Measurements from ENCODE around the gene FOXD4L6.
A peak's percentile ranks its signal among the peaks of the same experiment; 100 is the strongest.
"Not testable (repeated sequence)": the region's sequence is repeated elsewhere in the genome, so short reads cannot be mapped to it uniquely, and the experiment has no call there.

The FOXD4L6 gene

DNA sequence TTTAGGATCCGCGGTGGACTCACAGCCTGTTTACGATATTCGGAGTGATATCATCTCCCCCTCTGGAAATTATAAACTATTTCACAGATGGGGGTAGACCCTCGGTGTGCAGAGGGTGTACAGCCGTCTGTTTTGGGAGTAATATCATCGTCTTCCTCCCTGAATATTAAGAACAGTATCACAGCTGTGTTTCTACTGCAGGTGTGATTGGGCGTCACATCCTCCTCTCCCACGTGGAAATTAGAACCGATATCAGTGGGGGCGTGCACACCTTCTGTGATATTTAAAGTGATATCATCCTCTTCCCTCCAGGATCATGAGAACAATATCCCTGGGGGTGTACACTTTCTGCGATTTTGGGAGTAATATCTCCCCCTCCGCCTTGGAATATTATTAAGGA lies 19.2 kb downstream of the FOXD4L6 start:
- not testable (repeated sequence) for H3K4me1 ChIP-seq; H3K36me3 ChIP-seq; H3K27me3 ChIP-seq; H3K4me3 ChIP-seq (ENCODE audit: low read depth, low read length); H3K9me3 ChIP-seq; DNase-seq

GRCh38 chr9:41108816-41109215 lies 19.7 kb downstream of the FOXD4L6 start:
- H3K4me3 ChIP-seq (ENCODE audit: low read depth, low read length); DNase-seq; H3K27me3 ChIP-seq; H3K36me3 ChIP-seq; H3K4me1 ChIP-seq; H3K9me3 ChIP-seq: not testable (repeated sequence)

DNA sequence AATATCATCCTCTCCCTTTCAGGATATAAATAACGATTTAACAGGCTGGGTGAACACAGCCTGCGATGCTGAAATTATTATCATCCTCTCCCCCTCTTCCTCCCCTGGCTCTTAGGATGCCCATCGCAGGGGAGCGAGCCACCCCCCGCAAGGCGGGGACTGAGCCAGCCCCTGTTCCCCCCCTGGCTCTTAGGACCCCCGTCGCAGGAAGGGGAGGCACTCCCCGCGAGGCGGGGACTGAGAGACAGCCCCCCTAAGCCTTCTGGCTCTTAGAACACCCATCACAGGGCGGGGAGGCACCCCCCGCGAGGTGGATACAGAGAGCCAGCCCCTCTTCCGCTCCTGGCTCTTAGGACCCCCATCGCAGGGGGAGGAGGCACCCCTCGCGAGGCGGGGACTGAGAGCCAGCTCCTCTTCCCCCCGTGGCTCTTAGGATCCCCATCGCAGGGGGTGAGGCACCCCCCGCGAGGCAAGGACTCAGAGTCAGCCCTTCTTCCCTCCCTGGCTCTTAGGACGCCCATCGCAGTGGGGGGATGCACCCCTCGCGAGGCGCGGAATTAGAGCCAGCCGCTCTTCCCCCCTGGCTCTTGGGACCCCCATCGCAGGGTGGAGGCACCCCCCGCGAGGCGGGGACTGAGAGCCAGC lies 21.9 kb downstream of the FOXD4L6 start:
- not testable (repeated sequence) for H3K36me3 ChIP-seq; H3K9me3 ChIP-seq; H3K4me1 ChIP-seq; DNase-seq; H3K27me3 ChIP-seq; H3K4me3 ChIP-seq (ENCODE audit: low read depth, low read length)

GRCh38 chr9:41105557-41106253 lies 22.8 kb downstream of the FOXD4L6 start:
- not testable (repeated sequence) for H3K27me3 ChIP-seq; H3K4me3 ChIP-seq (ENCODE audit: low read depth, low read length); H3K36me3 ChIP-seq; H3K9me3 ChIP-seq; DNase-seq; H3K4me1 ChIP-seq

GRCh38 chr9:41104542-41104941 lies 23.9 kb downstream of the FOXD4L6 start:
- not testable (repeated sequence) for H3K36me3 ChIP-seq; H3K4me1 ChIP-seq; DNase-seq; H3K4me3 ChIP-seq (ENCODE audit: low read depth, low read length); H3K9me3 ChIP-seq; H3K27me3 ChIP-seq

- H3K4me1 ChIP-seq; H3K27me3 ChIP-seq; DNase-seq; H3K9me3 ChIP-seq; H3K36me3 ChIP-seq; H3K4me3 ChIP-seq (ENCODE audit: low read depth, low read length): not testable (repeated sequence)
Measured at GRCh38 chr9:41100508-41100907, 28.0 kb downstream of the FOXD4L6 start.

DNA sequence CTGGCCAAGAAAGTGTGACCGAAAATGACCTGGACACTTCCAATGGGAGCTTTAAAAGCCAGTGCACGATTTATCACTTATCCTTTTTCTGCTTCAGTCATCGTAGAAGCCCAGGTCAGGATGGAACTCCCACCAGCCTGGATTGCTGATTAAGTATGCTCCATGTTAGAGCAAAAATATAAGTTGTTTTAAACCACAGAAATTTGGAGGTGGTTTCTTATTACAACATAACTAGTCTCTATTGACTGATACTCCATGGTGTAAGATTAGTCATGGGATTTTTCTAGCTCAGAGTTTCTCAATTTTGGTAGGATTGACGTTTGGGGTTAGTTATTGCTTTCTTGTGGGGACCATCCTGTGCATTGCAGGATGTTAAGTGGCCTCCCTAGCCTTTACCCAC lies 29.7 kb downstream of the FOXD4L6 start:
- H3K4me3 ChIP-seq (ENCODE audit: low read depth, low read length); H3K9me3 ChIP-seq; H3K36me3 ChIP-seq; H3K27me3 ChIP-seq; H3K4me1 ChIP-seq; DNase-seq: not testable (repeated sequence)

DNA sequence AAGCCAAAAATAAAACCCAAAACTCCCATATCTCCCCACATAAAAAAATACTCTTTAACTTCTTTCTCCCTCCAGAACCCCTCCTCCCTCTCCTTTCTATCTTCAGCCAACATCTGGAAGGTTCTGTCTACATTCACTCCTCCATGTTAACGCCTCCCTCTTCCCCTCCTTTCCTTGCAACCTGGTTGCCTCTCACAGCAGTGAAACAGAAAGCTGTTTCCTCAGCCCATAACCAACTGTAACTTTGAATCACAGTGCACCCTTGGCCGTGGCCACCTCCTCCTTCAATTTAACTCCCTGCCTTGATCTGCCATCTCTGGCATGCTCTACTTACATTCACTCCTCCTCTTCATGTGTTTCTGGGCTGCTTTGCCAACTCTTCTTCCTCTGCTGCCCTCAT lies 33.4 kb downstream of the FOXD4L6 start:
- H3K4me3 ChIP-seq (ENCODE audit: low read depth, low read length); DNase-seq; H3K9me3 ChIP-seq; H3K4me1 ChIP-seq; H3K36me3 ChIP-seq; H3K27me3 ChIP-seq: not testable (repeated sequence)

DNA sequence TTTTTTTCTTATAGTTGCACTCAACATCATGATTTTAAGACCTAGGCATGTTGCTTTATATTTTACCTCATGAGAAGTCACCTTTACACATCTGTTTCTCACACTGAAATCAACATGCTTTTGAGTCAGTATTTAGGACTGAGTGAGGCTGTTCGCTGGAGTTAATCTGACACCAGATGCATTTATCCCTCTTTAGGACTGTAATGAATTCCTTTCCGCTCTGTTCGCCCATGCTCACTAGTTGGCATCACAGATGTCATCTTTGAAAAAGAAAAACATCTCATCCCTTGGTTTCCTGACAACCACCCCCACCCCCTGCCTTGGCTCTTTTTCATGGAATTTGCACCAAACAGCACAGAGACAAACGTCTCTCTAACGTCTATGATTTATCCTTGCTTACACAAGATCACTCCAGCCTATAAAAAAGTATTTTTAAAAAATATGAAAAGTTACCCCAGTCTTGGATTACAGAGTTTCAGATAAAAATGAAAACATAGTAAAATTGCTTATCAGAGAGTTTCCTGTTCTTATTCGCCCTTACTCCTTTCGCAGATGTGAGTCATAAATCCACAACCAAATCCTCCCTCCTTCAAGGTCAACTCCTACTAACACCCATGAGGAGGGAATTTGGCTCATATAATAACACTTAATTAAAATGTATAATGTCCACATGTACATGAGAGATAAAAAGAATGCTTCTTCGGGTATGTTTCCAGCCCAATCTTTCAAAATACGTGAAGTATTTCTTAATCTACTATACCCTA lies 34.3 kb downstream of the FOXD4L6 start:
- not testable (repeated sequence) for DNase-seq; H3K27me3 ChIP-seq; H3K9me3 ChIP-seq; H3K4me3 ChIP-seq (ENCODE audit: low read depth, low read length); H3K36me3 ChIP-seq; H3K4me1 ChIP-seq

- not testable (repeated sequence) for H3K4me3 ChIP-seq (ENCODE audit: low read depth, low read length); DNase-seq; H3K4me1 ChIP-seq; H3K27me3 ChIP-seq; H3K9me3 ChIP-seq; H3K36me3 ChIP-seq
Measured at GRCh38 chr9:41090922-41091321, 37.6 kb downstream of the FOXD4L6 start.

- DNase-seq; H3K4me1 ChIP-seq; H3K36me3 ChIP-seq; H3K9me3 ChIP-seq; H3K4me3 ChIP-seq (ENCODE audit: low read depth, low read length); H3K27me3 ChIP-seq: not testable (repeated sequence)
Measured at GRCh38 chr9:41090386-41090785, 38.1 kb downstream of the FOXD4L6 start.

DNA sequence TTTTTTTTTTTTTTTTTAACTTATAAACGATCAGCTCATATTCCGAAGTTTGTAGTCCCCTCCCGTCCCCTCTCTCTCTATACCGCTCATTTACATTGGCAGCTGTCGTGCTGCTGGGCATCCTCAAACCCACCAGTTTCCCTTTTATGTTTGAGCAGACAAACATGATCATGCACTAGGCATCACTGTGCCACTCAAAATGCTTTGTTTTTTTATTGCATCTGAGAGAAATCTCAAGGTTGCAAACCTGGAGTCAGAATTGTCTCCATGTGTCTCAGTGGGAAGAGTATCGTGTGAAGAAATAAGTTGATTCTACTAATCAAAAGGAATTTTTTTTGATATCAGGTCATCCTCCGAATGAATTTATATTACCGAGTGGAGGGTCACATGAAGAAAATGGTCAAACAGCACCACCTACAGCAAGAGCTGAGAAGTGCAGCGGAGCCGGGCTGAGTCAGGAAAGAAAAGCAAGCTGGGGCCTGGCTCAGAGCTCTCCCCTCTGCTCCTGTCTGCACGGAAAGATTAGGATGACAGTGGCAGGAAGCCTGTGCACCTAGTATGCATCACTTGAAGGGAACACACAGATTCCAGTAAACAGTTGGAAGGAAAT lies 39.9 kb downstream of the FOXD4L6 start:
- not testable (repeated sequence) for H3K9me3 ChIP-seq; H3K4me3 ChIP-seq (ENCODE audit: low read depth, low read length); H3K36me3 ChIP-seq; DNase-seq; H3K27me3 ChIP-seq; H3K4me1 ChIP-seq
- peak; percentile 27; the same call in 1 of the 2 replicates for TF ChIP-seq CTCF (IDR thresholded peaks at IDR 0.05; ENCODE audit: low read depth, low read length)

DNA sequence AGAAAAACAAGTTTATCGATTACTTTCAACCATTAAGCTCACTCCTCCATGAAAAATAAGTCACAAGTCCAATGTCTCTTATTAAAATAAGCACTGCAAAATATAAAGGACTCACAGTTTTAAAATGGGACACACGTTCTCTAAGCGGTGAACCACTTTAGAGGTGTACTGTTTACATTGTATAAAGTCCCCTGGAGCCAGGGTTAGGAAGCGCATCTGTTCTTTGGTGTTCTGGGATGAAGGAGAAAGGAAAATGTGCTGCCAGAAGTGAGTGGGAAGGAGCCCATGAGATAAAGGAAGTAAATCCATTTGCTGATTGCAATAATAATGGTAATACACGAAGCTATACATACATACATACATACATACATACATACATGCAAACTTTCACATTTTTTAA lies 40.6 kb downstream of the FOXD4L6 start:
- DNase-seq; H3K36me3 ChIP-seq; H3K27me3 ChIP-seq; H3K4me1 ChIP-seq; H3K9me3 ChIP-seq; H3K4me3 ChIP-seq (ENCODE audit: low read depth, low read length): not testable (repeated sequence)

GRCh38 chr9:41087157-41087780 lies 41.2 kb downstream of the FOXD4L6 start:
- not testable (repeated sequence) for H3K36me3 ChIP-seq; H3K4me3 ChIP-seq (ENCODE audit: low read depth, low read length); H3K27me3 ChIP-seq; H3K4me1 ChIP-seq; H3K9me3 ChIP-seq; DNase-seq
